Mammary epithelial cell (primary cell): ENCODE measurements around the gene IGSF22.

ENCODE experiments used
- EZH2 ChIP-seq: IDR thresholded peaks from 2 replicates; pipeline ENCODE4 v1.6.1; 2012; ENCODE audit warnings: low read length, inconsistent platforms, borderline replicate concordance
- TF ChIP-seq, protein P1 (sequence below), 2 donors: IDR thresholded peaks in 1 of 2; conservative IDR thresholded peaks in 1 of 2; 2 replicates each; pipeline ENCODE4 v1.5.1; 2011 to 2012; ENCODE audit warnings: inconsistent platforms in 2 of 2, low read length in 2 of 2, mild to moderate bottlenecking in 2 of 2, control low read depth in 1 of 2, low read depth in 1 of 2; ENCODE audit not compliant: insufficient read depth in 1 of 2; ENCODE audit errors: extremely low read depth in 1 of 2

DNA sequence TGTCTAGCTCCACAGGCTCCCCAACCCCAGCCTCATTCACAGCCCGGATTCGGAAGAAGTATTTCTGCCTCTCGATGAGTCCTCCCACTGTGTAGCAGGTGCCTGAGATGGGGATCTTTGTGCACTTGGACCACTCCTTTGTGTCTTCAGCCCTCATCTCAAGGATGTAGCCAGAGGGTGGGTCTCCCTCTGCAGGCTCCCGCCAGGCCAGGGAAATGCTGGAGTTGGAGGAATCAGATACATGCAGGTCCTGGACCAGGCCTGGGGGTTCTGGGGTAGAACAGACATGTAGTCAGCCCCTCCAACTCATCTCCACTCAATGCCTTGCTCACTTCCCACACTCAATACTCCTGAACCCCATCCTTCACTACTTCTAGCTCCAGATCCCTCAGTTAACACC lies 16.6 kb downstream of the IGSF22 start:
- TF ChIP-seq EZH2: no peak
- TF ChIP-seq, protein P1, sequence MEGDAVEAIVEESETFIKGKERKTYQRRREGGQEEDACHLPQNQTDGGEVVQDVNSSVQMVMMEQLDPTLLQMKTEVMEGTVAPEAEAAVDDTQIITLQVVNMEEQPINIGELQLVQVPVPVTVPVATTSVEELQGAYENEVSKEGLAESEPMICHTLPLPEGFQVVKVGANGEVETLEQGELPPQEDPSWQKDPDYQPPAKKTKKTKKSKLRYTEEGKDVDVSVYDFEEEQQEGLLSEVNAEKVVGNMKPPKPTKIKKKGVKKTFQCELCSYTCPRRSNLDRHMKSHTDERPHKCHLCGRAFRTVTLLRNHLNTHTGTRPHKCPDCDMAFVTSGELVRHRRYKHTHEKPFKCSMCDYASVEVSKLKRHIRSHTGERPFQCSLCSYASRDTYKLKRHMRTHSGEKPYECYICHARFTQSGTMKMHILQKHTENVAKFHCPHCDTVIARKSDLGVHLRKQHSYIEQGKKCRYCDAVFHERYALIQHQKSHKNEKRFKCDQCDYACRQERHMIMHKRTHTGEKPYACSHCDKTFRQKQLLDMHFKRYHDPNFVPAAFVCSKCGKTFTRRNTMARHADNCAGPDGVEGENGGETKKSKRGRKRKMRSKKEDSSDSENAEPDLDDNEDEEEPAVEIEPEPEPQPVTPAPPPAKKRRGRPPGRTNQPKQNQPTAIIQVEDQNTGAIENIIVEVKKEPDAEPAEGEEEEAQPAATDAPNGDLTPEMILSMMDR (conservative IDR thresholded peaks at IDR 0.05 in 1 of 2, IDR thresholded peaks at IDR 0.05 in 1 of 2; ENCODE audit: extremely low read depth in 1 of 2, insufficient read depth in 1 of 2, low read depth in 1 of 2, low read length in 2 of 2): no peak
